Upper lobe of left lung (tissue), 4 donors: ENCODE measurements around the gene PRDM16.

ENCODE experiments used
- CTCF ChIP-seq, 6 experiments: fragments of 450-650 bp in 4 of 6; fragments of 200-600 bp in 2 of 6; sonication (generic) in 2 of 6; IDR thresholded peaks; one replicate each; pipeline ENCODE4 v1.5.1; 2016 to 2019; ENCODE audit warnings: antibody characterized with exemption in 6 of 6
- EP300 ChIP-seq, 4 donors: sonication (generic); formaldehyde crosslinking; IDR thresholded peaks; one replicate each; pipeline ENCODE4 v1.5.1; 2017; ENCODE audit warnings: antibody characterized with exemption in 4 of 4, control low read depth in 2 of 4
- POLR2A ChIP-seq, 4 donors: fragments of 450-650 bp; IDR thresholded peaks; one replicate each; pipeline ENCODE4 v1.5.1; 2016 to 2017; ENCODE audit warnings: antibody characterized with exemption in 4 of 4, mild to moderate bottlenecking in 2 of 4

- TF ChIP-seq EP300 (IDR thresholded peaks at IDR 0.05) (no peak), POLR2A (IDR thresholded peaks at IDR 0.05) (no peak), CTCF (IDR thresholded peaks at IDR 0.05) (no peak)
Observed at GRCh38 chr1:3246251-3246650, 177.2 kb downstream of the PRDM16 start.
